HG03469 (cell line): ENCODE data around the gene MYBPC1.

Experiments
- ATAC-seq: cut with Tn5 transposase; IDR thresholded peaks from one replicate; pipeline ENCODE4 v1.9.1; 2021; ENCODE audit warnings: mild to moderate bottlenecking, moderate library complexity, moderate number of reproducible peaks; ENCODE audit not compliant: unreplicated experiment

MYBPC1 gene

GRCh38 chr12:101694297-101694848 lies 99.6 kb downstream of the MYBPC1 start:
- no peak for ATAC-seq

DNA sequence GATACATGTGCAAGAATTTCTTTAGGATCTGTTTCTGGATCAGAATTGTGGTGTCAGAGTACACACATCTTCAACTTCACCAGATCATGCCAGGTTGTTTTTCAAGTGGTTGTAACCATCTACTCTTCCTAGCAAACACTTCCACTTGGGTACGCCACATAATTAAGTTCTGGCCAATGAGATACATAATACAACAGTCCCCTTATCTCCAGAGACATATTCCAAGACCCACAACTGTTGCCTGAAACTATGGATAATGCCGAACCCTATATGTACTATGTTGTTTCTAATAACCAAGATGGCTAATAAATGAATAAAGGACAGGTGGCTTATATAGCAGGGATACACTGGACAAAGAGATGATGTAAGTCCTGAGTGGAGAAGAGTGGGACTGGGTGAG lies 100.2 kb downstream of the MYBPC1 start:
- ATAC-seq, result no peak

- no peak for ATAC-seq
Observed at GRCh38 chr12:101695706-101696105, 100.9 kb downstream of the MYBPC1 start.

- peak; percentile 6 for ATAC-seq
Observed at GRCh38 chr12:101696251-101697196, 101.8 kb downstream of the MYBPC1 start.

- ATAC-seq, result peak; percentile 40
Observed at GRCh38 chr12:101697197-101697929, 102.6 kb downstream of the MYBPC1 start, which contains the start of gene CHPT1. Gene CHPT1, plus strand, starts transcription at chr12:101697640. Its CDS starts 222 bp downstream, at chr12:101697862.

DNA sequence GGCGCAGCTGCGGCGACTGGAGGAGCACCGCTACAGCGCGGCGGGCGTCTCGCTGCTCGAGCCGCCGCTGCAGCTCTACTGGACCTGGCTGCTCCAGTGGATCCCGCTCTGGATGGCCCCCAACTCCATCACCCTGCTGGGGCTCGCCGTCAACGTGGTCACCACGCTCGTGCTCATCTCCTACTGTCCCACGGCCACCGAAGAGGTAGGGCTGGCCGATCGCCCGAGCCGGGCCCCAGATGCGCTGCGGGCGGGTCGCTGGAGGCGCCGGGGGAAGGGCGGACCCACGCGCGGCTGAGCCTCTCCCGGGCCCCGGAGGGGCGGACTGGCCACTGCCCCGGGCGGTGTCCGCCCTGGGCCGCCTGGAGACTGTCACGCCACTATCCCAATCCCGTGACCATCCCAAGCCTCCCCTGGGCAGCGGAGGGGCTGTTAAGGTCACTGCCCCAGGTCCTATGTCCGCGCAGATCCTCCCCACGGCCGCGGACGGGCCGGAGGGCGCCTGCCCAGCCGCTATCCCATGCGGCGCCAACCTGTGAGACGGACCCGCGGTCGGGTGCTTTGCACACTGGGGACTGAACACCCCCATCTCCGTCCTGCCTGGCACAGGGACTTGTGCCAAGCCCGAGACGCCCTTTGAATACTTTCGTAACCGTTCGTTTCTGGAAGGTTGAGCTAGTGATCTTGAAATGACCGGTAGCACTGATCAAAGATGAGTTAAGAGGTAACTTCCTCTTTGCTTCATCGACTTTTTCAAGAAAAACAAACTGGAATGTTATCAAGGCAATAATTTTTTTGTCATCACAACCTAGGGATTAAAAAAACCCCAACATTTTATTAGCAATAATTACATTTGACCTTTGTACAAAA lies 103.4 kb downstream of the MYBPC1 start:
- ATAC-seq, result peak; percentile 15

GRCh38 chr12:101698800-101699347 lies 104.1 kb downstream of the MYBPC1 start:
- no peak for ATAC-seq

GRCh38 chr12:101700299-101700820 lies 105.6 kb downstream of the MYBPC1 start:
- ATAC-seq, result no peak

- no peak for ATAC-seq
Observed at GRCh38 chr12:101703487-101703886, 108.7 kb downstream of the MYBPC1 start.

DNA sequence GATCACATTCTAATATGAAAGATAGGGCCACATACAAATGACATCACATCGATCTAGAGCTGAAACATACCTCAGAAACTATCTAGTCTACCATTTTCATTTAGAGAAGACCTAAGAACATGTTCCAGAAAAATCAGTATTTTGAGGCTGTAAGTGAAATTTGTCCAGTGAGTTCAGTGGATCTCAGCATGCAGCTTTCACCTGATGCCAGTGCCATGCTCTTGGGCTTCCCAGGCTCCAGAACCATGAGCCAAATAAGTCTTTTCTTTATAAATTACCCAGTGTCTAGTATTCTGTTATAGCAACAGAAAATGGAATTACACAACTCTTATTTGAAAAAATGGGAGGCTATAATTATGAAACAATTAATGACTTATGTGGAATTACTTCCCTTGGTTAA lies 111.6 kb downstream of the MYBPC1 start:
- ATAC-seq, result no peak

DNA sequence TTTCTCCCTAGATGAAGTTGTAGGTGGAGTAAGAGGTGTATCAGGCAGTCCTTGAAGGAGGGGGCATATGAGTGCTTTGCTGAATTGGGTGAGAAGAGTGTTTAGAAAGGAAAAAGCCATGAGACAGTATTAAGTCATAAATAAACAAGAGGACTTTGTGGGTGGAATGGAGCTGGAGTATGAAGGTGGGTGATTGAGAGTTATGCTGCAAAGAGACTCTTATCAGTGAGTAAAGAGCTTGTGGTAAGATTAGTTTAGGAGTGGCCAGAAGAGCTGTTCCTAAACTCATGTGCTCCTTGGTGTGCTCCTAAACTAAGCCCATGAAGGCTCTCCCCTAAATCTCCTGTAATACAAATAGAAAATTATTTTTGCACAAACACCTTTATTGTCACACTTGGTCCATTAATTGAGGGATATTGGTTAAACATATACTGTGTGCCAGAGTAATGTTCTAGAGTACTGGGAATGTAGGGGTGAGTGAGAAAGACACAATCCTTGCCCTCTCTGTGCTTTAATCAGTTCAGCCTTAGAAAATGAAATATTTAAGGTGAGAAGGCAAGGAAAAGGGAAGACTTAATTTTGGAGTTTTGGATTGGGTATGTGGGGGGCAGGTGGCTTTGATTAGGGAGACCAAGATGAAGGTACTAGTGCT lies 112.5 kb downstream of the MYBPC1 start:
- ATAC-seq, result no peak

DNA sequence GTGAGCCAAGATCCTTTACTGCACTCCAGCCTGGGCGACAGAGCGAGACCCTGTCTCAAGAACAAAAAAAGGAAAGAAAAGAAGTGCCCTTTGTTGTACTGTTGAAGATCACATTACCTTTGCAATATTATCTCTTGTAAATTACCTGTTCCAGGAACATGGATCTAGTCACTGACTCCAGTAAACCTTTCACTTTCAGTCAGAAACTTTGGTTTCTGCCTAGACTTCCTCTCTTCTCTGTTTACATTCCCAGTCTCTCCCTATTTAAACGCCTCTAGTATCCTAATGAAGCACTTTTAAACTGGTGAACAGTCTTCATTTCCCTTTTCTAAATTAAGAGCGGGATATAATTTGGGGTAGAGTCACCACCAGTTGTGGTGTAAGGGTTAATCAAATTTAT lies 115.5 kb downstream of the MYBPC1 start:
- no peak for ATAC-seq

- no peak for ATAC-seq
Observed at GRCh38 chr12:101713059-101713682, 118.4 kb downstream of the MYBPC1 start.

GRCh38 chr12:101713930-101714329 lies 119.2 kb downstream of the MYBPC1 start:
- ATAC-seq, result no peak

GRCh38 chr12:101714877-101715444 lies 120.2 kb downstream of the MYBPC1 start:
- no peak for ATAC-seq

DNA sequence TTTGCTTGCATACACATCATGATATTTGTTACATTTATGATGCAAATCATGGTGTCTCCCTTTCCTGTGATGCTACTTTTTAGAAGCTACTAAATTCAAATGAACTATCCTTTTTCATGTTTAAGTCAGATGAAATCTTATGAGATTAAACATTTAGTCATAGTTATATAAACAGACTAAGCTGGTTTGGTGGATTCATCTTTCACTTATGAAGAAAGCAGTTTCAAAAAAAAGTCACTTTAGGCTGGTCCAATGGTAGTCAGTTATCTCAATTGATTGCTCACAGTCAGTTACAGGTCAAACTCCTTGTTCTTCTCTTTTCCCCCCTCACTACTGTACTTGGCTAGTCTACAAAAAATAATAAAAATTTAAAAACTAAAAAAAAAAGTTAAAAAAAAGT lies 124.8 kb downstream of the MYBPC1 start:
- no peak for ATAC-seq

DNA sequence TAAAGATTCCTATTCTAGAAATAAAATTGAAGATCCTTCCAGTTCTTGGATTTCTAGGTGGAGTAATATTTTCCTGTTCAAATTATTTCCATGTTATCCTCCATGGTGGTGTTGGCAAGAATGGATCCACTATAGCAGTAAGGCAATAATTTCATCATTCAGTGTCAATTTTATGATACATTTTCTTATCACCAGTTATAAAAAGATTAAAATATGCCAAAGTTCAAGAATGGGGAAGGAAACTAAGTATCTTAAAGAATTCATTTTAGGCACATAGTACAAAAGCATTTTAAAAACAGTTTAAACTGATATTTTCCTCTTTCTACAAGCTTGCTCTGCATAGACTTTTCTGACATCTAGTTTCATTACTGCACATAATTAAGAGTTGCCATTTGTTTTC lies 125.3 kb downstream of the MYBPC1 start:
- no peak for ATAC-seq

DNA sequence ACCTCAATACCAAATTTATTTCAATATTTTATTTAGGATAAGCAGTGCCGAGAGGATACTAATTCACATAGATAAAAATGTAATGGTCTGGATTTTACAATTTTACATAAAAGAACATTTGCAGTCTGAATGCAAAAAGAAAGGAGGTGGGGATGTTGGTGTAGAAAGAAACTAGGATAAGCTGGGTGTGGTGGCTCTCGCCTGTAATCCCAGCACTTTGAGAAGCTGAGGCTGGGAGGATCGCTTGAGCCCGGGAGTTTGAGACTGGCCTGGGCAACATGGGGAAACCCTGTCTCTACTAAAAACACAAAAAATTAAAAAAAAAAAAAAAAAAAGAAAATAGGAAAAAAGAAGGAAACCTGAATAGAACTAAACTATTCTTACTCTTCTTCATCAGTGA lies 127.6 kb downstream of the MYBPC1 start:
- no peak for ATAC-seq

DNA sequence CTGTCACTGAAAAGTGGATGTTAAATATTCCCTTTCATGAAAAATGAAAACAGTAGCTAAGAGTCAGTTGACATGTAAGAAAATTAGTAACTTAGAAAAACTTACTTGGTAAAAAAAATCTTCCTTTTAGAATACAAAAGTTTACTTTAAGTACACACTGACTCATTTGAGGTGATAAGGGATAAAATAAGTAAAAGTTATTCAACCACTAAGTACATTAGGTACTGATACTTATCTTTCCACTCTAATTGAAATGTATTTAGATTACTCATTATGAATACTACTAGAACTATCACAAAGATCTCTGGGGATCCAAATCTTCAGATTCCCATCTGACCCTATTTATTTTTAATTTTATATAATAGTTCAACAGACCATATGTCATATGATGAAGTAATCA lies 132.3 kb downstream of the MYBPC1 start:
- ATAC-seq, result no peak
